Activated naive CD8-positive, alpha-beta T cell treated with anti-CD3 and anti-CD28 coated beads for 36 hours (primary cell): ENCODE data around the gene IL18BP. TPM values are rescaled to one million over a fixed set of nuclear protein-coding genes. Genes with fewer than 3 reads are reported as not detected.

Experiments used
- DNase-seq: peaks from one replicate; pipeline ENCODE4 v3.0.0; 2021
- H3K27ac Mint-ChIP-seq: one replicate; pipeline ENCODE4 v1.8.0; 2022; ENCODE audit warnings: mild to moderate bottlenecking, moderate library complexity, mixed read lengths
- H3K27me3 Mint-ChIP-seq: one replicate; pipeline ENCODE4 v1.8.0; 2022; ENCODE audit warnings: mild to moderate bottlenecking, mixed read lengths
- H3K36me3 Mint-ChIP-seq: one replicate; pipeline ENCODE4 v1.8.0; 2021; ENCODE audit warnings: mild to moderate bottlenecking, mixed read lengths
- H3K4me1 Mint-ChIP-seq: one replicate; pipeline ENCODE4 v1.8.0; 2021; ENCODE audit warnings: mixed read lengths
- H3K4me3 Mint-ChIP-seq: one replicate; pipeline ENCODE4 v1.8.0; 2022; ENCODE audit warnings: mild to moderate bottlenecking, moderate library complexity, mixed read lengths
- H3K9me3 Mint-ChIP-seq: one replicate; pipeline ENCODE4 v1.8.0; 2022; ENCODE audit warnings: mixed read lengths
- total RNA-seq, 2 experiments: library from RNA; stranded (reverse); gene quantifications; one replicate each; pipeline ENCODE4 v1.2.3, GENCODE V29; 2021

The IL18BP gene
- total RNA-seq, 2 experiments from 2014 or later: 6.9 to 7.4 TPM

DNA sequence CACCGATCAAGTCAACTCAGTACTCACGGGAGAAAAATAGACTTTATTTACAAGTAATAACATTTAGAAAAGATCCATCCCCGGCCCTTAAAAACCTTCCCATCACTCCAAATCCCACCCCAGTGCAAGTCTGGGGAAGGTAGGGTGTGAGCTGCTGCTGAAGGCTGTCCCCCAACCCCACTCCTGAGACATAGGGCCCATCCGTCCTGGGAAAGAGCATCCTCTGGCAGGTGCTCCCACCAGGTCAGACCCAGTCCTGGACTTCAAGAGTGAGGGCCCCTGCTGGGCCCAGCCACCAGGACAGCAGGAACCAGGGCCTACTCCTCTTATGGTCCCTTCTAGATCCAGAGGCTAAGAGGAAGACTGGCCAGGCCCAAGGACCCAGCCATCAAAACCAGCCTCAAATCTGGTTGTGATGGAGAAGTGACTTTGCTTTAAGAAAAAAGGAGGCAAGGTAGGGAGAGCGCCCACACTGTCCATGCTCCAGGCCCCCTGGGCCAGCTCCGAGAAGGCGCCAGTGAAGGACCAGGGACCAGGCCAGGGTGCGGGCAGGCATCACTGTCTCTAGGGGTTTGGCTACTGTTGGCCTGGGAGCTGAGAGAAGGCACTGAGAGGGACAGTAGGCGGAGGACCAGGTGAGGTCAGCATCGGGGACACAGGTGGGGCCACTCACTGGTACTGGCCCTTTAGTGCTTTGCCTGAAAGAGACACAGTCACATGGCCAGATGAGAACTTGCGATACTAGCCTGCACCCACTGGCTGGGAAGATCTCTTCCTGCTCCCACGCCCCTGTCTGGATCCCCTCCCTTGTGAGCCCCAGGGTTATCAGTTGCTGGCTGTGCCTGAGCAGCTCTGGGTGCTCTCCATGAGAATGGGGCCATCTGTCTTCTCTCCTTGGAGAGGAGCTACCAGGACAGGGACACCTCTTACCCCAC, 4.4 kb downstream of the IL18BP start:
- Mint-ChIP-seq H3K4me1 (peaks cover 18% of the 10 kb centered on the region), H3K27me3 (no peaks in the 10 kb centered on the region), H3K9me3 (no peaks in the 10 kb centered on the region), H3K36me3 (peaks cover 29% of the 10 kb centered on the region), H3K4me3 (no peak overlapping the region), H3K27ac (peak overlapping the region; percentile 70)
- DNase-seq: no peak

DNA sequence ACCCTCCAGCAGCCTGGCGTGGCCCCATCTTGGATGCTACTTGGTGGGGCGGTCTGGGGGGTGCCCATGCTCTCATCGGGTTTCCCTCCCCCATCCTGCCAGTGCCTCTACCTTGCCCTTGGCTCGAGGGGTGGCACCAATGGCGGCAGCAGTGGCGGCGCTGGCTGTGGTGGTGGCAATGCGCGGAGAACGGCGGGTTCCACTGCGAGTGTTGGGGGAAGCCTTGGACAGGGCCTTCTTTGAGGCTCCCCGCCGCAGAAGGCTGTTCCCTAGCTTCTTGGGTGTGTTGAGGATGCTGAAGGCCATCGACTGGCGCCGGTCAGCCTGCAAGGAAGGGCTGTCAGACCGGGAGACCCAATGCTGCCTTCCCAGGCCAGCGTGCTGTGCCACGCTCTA, 5.1 kb downstream of the IL18BP start:
- Mint-ChIP-seq H3K4me1 (peaks cover 11% of the 10 kb centered on the region), H3K27me3 (no peaks in the 10 kb centered on the region), H3K36me3 (peaks cover 23% of the 10 kb centered on the region), H3K9me3 (no peaks in the 10 kb centered on the region), H3K4me3 (no peak overlapping the region), H3K27ac (peak overlapping the region; percentile 70)
- no peak for DNase-seq

DNA sequence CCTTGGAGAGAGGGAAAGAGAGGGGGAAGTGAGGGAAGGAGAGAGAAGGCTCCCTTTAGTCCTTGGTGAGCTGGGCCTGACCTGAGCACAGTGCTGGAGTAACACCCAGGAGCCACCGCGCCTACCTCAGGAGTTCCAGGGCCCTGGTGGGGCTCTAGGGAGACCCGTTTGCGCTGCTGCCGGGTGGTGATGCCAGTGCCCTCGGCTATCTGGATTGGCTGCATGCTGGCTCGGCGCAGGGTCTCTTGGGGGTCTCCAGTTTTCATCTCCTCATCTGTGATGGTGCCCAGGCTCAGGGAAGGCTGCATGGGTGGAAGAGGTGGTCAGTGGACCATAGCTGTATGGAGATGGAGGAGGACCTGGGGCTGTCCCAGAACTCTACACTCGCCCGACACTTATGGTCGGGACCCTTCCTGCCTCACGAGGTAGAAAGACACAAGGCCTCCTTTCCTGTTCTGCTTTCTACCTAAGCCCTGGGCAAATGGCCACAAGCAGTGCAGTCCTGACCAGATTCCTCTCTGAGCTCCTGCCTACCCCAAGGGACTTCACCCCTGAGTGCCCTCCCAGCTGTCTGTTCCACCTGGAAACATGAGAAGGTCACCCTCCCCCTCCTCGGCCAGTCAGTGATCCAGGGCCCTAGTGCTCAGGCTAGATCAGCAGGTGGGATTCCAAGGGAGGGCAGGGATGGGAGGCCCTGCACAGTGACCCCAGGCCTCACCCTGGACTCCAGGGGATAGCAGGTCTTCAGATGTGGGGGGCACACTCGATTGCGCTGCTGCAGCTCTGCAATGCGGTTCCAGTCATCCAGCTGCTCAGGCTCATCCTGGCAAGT, 6.0 kb downstream of the IL18BP start:
- H3K27me3 Mint-ChIP-seq: no peaks in the 10 kb centered on the region
- no peak overlapping the region for H3K4me3 Mint-ChIP-seq
- DNase-seq: no peak
- H3K9me3 Mint-ChIP-seq: no peaks in the 10 kb centered on the region
- peaks cover 16% of the 10 kb centered on the region for H3K36me3 Mint-ChIP-seq
- H3K4me1 Mint-ChIP-seq: peaks cover 2% of the 10 kb centered on the region
- H3K27ac Mint-ChIP-seq: no peak overlapping the region

DNA sequence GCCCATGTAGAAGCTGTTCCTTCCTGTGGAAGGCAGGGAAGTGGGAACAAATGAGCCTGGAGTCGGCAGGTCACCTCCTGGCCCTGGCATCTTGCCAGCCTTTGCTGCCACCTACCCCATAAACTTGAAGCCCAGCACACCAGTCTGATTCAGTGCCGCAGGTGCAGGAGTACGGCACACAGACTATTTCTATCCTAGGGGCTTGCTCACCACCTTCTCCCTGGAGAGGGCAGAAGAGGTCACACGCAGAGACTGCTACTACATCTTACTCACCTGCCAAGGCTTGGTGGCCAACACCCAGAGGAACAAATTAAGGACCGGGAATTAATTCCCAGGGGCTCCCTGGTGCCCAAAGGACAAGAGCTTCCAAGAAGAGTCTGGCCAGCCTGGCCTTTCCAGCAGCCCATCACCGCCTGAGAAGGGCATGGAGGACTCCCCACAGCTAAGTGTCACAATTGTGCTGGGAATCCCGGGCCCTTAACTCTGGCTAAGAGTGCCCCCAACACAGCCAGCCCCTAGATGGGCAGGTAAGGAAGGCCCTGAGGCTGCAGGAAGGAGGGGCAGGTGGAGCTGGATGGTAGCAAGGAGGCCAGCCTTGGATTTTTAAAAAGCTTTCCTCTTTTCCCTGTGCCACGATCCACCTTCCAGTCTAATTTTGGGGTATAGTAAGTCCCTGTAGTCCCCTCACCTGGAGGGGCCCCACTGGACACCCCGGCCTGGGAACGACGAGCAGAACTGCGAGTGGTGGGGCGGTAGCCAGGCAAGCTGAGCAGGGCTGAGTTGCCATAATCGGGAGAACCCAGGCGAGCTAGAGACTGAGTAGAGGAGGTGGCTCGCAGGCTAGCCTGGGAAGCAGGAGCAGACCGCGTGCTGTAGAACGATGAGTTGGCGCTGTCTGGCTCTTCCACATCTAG, 6.9 kb downstream of the IL18BP start:
- Mint-ChIP-seq H3K4me1 (no peaks in the 10 kb centered on the region), H3K27ac (no peak overlapping the region), H3K27me3 (no peaks in the 10 kb centered on the region), H3K4me3 (no peak overlapping the region), H3K36me3 (peaks cover 16% of the 10 kb centered on the region), H3K9me3 (no peaks in the 10 kb centered on the region)
- DNase-seq: no peak

DNA sequence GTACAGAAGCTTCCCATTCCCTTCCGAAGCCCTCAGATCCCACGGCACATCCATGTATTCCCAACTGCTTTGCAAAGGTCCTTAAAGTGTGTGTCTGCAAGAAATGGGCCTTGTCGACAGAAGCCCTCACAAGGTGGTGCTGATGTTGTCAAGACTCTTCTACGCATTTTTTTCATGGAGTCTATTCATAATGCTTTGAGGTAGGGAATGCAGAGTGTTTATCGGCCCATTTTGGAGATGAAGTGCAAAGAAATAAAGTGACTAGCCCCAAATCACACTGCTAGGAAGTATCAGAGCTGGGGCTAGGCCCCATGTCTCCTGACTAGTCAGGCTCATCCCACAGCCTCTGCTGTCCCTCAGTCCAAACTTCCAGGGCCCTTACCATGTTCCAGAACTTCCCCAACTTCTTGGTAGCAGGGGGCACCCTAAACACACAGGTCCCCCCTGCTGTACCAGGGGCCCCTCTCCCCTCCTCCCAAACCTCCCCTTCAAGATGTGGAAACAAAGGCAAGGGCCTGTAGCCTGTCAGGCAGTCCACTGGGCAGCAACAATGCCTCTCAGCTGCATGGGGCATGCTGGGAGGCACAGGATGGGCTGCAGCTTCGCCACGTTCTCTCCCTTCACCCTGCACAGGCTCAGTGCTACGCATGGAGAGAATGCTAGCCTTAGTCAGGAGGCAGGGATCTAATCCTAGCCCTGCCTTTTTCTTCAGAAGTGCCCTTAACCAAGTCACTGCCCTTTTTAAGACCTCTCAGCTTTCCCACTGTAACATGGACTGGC, 7.8 kb downstream of the IL18BP start:
- Mint-ChIP-seq H3K4me1 (no peaks in the 10 kb centered on the region), H3K4me3 (no peak overlapping the region), H3K36me3 (peaks cover 16% of the 10 kb centered on the region), H3K27me3 (no peaks in the 10 kb centered on the region), H3K27ac (no peak overlapping the region), H3K9me3 (no peaks in the 10 kb centered on the region)
- no peak for DNase-seq

DNA sequence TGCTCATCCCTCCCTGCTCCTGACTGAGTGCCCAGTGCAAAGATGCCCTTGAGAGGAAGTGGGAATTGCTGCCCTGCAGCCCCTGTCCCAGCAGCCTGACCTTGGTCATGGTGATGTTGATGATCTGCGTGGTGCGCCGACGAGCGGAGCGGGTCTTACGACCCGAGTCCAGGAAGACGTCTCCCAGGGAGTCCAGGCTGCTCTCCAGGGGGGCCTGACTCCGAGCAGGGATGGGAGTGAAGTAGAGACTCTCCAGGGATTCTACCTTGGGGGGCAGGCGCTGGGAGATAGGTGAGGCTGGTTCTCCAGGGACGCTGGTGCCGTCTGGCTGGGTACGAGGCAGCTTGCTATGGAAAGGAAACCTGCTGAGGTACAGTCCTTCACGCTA, 8.4 kb downstream of the IL18BP start:
- H3K4me1 Mint-ChIP-seq: no peaks in the 10 kb centered on the region
- peaks cover 13% of the 10 kb centered on the region for H3K36me3 Mint-ChIP-seq
- H3K27ac Mint-ChIP-seq: peak overlapping the region; percentile 2

DNA sequence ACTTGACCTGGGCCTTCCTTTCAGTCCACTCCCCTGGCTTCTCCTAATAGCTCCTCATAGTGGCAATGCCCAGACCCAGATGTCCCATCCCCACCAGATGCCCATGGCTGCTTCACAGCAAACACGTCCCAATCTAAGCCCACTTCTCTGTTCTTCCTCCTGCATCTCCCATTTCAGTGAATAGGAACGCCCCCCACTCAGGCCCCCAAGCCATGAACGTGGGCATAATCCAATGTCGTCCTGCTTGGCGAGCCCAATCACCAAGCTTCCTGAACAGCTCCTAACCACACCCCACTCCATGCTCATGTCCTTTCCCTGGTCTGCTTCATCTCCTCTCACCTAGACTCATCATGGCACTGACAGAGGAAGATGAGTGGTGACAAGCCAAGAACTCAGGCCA, 8.9 kb downstream of the IL18BP start:
- Mint-ChIP-seq H3K4me1 (no peaks in the 10 kb centered on the region), H3K9me3 (no peaks in the 10 kb centered on the region), H3K27ac (peak overlapping the region; percentile 47), H3K27me3 (no peaks in the 10 kb centered on the region), H3K4me3 (no peak overlapping the region), H3K36me3 (peaks cover 12% of the 10 kb centered on the region)
- no peak for DNase-seq

More for the DNA sequence above, 8.4 kb downstream of the IL18BP start:
- DNase-seq: no peak
- no peaks in the 10 kb centered on the region for H3K27me3 Mint-ChIP-seq
- H3K9me3 Mint-ChIP-seq: no peaks in the 10 kb centered on the region
- no peak overlapping the region for H3K4me3 Mint-ChIP-seq

DNA sequence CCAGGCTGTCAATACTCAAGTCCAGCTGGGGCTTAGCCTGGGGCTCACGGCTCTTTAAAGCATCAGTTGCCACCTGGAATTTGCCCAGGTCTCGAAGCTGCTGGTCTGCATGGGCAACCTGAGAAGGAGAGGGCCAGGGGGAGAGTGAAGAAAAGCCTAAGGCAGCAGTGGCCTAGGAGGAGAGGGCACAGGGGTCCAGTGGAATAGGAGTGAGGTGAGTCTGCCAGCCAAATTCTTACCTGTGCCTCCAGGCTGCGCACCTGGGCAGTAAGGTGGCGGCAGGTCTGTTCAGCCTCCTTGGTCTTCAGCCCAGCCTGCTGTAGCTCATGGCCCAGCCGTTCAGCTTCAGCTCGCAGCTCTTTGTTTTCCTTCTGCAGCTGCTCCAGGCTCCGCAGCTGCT, 10.0 kb downstream of the IL18BP start:
- Mint-ChIP-seq H3K36me3 (peaks cover 9% of the 10 kb centered on the region), H3K27me3 (no peaks in the 10 kb centered on the region)
- DNase-seq: no peak

DNA sequence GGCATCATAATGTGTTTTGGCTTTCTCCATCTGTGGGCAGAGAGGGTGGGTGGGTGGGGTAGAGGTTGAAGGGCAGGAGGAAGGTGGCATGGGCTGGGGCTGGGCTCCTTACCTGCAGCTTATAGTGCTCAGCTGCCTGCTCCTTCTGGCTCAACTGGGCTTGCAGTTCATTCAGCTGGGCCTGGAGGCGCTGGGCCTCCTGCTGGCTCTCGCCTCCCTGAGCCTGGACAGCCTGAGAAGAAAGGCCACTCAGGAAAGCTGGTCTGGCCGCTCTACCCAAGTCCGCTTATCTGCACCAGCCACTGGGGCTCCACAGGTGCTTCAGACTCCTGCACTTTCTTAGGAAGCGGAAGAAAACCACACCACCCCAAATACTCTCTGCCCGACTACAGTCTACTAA, 10.4 kb downstream of the IL18BP start:
- H3K4me1 Mint-ChIP-seq: no peaks in the 10 kb centered on the region
- no peak overlapping the region for H3K27ac Mint-ChIP-seq
- H3K4me3 Mint-ChIP-seq: no peak overlapping the region
- no peaks in the 10 kb centered on the region for H3K27me3 Mint-ChIP-seq
- no peaks in the 10 kb centered on the region for H3K9me3 Mint-ChIP-seq
- DNase-seq: no peak
- peaks cover 8% of the 10 kb centered on the region for H3K36me3 Mint-ChIP-seq

More for the DNA sequence above, 10.0 kb downstream of the IL18BP start:
- H3K27ac Mint-ChIP-seq: peak overlapping the region; percentile 52
- H3K4me1 Mint-ChIP-seq: no peaks in the 10 kb centered on the region
- no peaks in the 10 kb centered on the region for H3K9me3 Mint-ChIP-seq
- H3K4me3 Mint-ChIP-seq: no peak overlapping the region

DNA sequence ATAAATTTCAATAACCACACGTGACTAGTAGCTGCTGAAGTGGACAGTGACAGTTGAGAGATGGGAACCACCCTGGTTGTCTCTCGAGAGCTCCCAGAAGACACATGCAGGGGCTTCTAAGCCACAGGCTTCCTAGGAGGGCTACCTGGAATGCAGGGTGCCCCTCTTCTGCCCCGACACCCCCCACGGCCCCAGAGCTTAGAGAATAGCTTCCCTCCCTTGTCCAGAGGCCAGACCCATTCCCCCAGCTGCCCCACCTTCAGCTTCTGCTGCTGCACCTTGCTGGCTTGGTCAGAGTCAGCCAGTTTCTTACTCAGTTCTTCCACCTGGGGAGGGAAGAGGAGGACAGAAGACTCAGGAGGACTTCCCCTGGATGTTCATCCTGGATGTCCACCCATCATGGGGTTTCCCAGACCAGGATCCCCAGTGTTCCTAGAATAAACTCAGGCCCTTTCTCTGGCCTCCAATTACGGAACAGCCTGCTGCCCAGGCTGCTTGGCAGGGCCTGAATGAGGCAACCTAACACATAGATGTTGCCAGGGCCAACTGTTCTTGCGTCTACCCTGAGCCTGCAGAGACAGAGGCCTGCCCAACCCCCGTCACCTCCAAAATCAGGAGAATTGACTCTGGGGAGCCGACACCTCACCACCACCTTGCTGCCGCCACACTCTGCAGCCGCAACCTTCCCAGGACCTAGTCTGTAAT, 12.0 kb downstream of the IL18BP start:
- DNase-seq: no peak
- Mint-ChIP-seq H3K4me1 (no peaks in the 10 kb centered on the region), H3K27ac (peak overlapping the region; percentile 6), H3K4me3 (no peak overlapping the region), H3K36me3 (peaks cover 10% of the 10 kb centered on the region), H3K9me3 (no peaks in the 10 kb centered on the region), H3K27me3 (no peaks in the 10 kb centered on the region)

DNA sequence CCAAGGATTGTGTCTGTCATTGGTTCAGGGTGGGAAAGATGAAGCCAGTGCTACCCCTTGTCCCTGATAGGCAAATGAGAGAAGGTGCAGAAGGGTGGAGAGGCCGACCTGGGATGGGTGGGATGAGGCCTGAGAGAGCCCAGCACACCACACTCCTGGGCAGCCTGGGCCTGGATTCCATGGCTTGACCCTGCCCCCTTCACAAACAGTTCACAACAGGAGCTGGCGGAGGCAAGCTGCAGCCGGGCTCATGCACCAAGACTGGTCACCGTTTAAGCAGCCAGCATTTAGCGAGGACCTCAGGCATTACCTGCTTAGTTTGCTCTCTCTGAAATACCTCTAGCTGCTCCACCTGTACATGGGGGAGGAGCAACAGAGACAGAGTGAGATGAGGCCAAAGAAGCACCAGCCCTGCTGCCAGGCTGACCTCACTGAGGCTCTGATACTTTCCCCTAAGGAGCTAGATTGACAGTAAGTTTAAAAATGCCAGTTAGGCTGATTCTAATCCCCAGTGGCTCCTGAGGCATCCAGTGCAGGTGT, 13.5 kb downstream of the IL18BP start:
- Mint-ChIP-seq H3K27ac (no peak overlapping the region), H3K4me1 (no peaks in the 10 kb centered on the region), H3K27me3 (no peaks in the 10 kb centered on the region), H3K36me3 (peaks cover 11% of the 10 kb centered on the region), H3K9me3 (no peaks in the 10 kb centered on the region), H3K4me3 (no peak overlapping the region)
- DNase-seq: no peak

DNA sequence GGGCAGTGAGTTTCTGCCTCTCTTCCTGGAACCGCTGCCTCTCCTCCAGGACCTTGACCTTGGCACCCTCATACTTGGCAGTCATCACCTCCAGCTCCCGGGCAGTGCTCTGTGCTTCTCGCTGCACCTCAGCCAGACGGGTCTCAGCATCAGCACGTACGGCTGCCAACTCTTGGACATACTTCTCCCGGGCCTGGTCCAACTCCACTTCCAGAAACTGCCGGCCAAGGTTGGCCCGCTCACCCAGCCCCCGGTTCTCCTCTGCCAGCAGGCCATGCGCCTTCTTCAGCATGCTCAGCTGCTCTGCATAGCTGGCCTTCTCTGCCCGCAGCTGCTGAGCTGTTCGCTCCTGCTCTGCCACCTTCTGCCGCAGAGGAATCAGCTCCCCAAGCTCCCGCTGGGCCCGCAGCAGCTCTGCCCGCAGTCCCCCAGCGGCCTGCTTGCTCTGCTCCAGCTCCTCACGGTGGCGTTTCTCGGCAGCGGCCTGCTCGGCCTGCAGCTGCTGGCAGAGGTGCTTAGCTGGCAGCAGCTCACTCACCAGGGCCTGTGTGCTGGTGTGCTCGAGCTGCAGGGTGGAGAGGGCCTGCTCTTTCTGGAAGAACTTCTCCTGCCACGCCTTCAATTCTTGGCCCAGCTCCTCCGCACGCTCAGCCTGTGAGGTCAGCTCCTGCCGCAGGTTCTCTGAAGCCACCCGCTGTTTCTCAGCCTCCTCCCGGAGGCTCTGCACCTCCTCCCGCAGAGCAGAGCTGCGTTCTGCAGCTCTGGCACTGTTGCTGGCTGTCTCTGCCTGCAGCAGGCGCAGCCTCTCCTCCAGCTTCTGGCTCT, 14.4 kb downstream of the IL18BP start:
- Mint-ChIP-seq H3K4me3 (no peak overlapping the region), H3K27ac (no peak overlapping the region), H3K4me1 (no peaks in the 10 kb centered on the region), H3K36me3 (peaks cover 12% of the 10 kb centered on the region), H3K9me3 (no peaks in the 10 kb centered on the region), H3K27me3 (no peaks in the 10 kb centered on the region)
- DNase-seq: no peak
